ENCODE measurements around the gene FZD2.

DNA sequence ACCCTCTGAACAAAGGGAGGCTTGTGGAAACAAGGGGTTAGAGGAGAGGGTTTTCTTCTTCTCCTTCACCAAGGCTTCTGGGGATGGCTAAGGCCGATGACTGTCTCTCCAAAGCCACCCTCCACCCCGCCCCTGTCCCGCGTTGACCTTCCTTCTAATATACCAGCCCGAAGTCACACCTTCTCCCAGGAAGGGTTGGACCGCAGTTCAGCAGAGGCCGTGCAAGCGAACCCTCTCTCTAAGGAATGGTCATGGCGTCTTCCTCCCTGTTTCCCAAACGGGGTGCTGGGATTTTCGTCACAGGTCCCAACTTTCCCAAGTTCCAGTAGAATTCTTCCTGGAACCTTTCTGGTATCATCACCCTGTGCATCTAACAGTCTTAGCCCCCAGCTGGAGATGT lies 49.4 kb downstream of the FZD2 start:
- TF ChIP-seq, protein P1, sequence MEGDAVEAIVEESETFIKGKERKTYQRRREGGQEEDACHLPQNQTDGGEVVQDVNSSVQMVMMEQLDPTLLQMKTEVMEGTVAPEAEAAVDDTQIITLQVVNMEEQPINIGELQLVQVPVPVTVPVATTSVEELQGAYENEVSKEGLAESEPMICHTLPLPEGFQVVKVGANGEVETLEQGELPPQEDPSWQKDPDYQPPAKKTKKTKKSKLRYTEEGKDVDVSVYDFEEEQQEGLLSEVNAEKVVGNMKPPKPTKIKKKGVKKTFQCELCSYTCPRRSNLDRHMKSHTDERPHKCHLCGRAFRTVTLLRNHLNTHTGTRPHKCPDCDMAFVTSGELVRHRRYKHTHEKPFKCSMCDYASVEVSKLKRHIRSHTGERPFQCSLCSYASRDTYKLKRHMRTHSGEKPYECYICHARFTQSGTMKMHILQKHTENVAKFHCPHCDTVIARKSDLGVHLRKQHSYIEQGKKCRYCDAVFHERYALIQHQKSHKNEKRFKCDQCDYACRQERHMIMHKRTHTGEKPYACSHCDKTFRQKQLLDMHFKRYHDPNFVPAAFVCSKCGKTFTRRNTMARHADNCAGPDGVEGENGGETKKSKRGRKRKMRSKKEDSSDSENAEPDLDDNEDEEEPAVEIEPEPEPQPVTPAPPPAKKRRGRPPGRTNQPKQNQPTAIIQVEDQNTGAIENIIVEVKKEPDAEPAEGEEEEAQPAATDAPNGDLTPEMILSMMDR (IDR thresholded peaks at IDR 0.05; ENCODE audit: low read depth, low read length, poor library complexity, severe bottlenecking) = no peak
- no peak for TF ChIP-seq EZH2phosphoT487 (IDR thresholded peaks at IDR 0.05; ENCODE audit: borderline replicate concordance, low read length)
